Mesothelial cell of epicardium (in vitro differentiated cells): ENCODE measurements around the gene ELMO1. TPM values are rescaled to one million over a fixed set of nuclear protein-coding genes. Genes with fewer than 3 reads are reported as not detected.
A peak's percentile ranks its signal among the peaks of the same experiment; 100 is the strongest.

ENCODE experiments used
- DNase-seq, 2 experiments: peaks; one replicate each; pipeline ENCODE4 v3.0.0; 2021; ENCODE audit warnings: low spot score in 2 of 2; ENCODE audit not compliant: unreplicated experiment in 2 of 2
- H3K27ac Mint-ChIP-seq: 2 replicates; pipeline ENCODE4 v1.8.0; 2021; ENCODE audit warnings: mixed read lengths
- H3K27me3 Mint-ChIP-seq: 2 replicates; pipeline ENCODE4 v1.8.0; 2021; ENCODE audit warnings: low read depth, mixed read lengths
- H3K36me3 Mint-ChIP-seq: 2 replicates; pipeline ENCODE4 v1.8.0; 2021; ENCODE audit warnings: mixed read lengths
- H3K4me1 Mint-ChIP-seq: 2 replicates; pipeline ENCODE4 v1.8.0; 2021; ENCODE audit warnings: mixed read lengths
- H3K4me3 Mint-ChIP-seq: 2 replicates; pipeline ENCODE4 v1.8.0; 2021; ENCODE audit warnings: mild to moderate bottlenecking, moderate library complexity, mixed read lengths
- H3K9me3 Mint-ChIP-seq: 2 replicates; pipeline ENCODE4 v1.8.0; 2021; ENCODE audit warnings: mixed read lengths
- total RNA-seq: library from RNA; stranded (reverse); gene quantifications from 3 replicates; pipeline ENCODE4 v1.2.1, GENCODE V29; 2021
- TF ChIP-seq, protein P1 (sequence below): fragments of 200-600 bp; sonication (generic); IDR thresholded peaks from one replicate; pipeline ENCODE4 v1.5.0; 2021; ENCODE audit warnings: antibody characterized with exemption; ENCODE audit not compliant: unreplicated experiment

The ELMO1 gene
- total RNA-seq, 1 donor from 2014 or later = 9.6 TPM

- peaks cover 8% of the 10 kb centered on the region for H3K9me3 Mint-ChIP-seq
These were observed 386.2 kb downstream of the ELMO1 start for GRCh38 chr7:37062560-37062859.

GRCh38 chr7:37061849-37062559, 386.7 kb downstream of the ELMO1 start:
- Mint-ChIP-seq H3K9me3 (peaks cover 8% of the 10 kb centered on the region), H3K27me3 (peaks cover 3% of the 10 kb centered on the region), H3K27ac (no peak overlapping the region), H3K4me3 (no peak overlapping the region), H3K36me3 (no peaks in the 10 kb centered on the region), H3K4me1 (no peaks in the 10 kb centered on the region)
- DNase-seq = no peak
- TF ChIP-seq, protein P1, sequence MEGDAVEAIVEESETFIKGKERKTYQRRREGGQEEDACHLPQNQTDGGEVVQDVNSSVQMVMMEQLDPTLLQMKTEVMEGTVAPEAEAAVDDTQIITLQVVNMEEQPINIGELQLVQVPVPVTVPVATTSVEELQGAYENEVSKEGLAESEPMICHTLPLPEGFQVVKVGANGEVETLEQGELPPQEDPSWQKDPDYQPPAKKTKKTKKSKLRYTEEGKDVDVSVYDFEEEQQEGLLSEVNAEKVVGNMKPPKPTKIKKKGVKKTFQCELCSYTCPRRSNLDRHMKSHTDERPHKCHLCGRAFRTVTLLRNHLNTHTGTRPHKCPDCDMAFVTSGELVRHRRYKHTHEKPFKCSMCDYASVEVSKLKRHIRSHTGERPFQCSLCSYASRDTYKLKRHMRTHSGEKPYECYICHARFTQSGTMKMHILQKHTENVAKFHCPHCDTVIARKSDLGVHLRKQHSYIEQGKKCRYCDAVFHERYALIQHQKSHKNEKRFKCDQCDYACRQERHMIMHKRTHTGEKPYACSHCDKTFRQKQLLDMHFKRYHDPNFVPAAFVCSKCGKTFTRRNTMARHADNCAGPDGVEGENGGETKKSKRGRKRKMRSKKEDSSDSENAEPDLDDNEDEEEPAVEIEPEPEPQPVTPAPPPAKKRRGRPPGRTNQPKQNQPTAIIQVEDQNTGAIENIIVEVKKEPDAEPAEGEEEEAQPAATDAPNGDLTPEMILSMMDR = no peak

More at GRCh38 chr7:37062560-37062859, 386.2 kb downstream of the ELMO1 start:
- Mint-ChIP-seq H3K27ac (no peak overlapping the region), H3K27me3 (peaks cover 3% of the 10 kb centered on the region), H3K4me1 (no peaks in the 10 kb centered on the region), H3K36me3 (no peaks in the 10 kb centered on the region), H3K4me3 (no peak overlapping the region)
- TF ChIP-seq, protein P1 = no peak
- no peak for DNase-seq

DNA sequence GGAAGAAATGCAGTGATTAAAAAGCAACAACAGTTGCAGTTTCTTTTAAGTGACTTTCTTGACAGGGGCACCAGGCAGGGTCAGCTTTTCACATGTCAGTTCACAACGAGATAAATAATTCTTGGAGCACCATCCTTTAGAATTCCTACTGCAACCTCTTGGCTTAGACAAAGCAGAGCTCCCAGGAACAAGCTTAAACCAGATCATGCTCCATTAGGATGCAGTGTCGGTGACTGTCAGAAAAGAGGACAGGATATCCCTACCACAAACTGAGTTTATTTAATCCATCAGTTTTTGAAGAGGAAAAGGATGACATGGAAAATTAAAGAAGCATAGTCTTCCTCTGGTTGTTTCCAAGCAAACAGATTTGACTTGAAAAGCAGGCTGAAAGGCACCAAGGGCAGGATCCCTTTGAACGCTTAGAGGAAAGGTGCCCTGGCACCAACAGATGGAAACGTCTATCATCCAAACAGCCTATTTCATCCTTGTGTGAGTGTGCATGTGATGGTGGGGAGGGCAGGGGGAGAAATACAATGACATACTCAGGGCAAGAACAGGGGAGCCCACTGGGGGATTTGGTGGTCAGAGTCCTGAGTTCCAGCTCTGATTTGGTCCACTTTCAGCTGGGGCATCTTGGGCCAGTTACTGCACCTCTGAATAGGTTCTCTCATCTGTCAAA, 392.3 kb downstream of the ELMO1 start:
- H3K36me3 Mint-ChIP-seq = no peaks in the 10 kb centered on the region
- no peaks in the 10 kb centered on the region for H3K27me3 Mint-ChIP-seq
- no peak for DNase-seq
- peaks cover 4% of the 10 kb centered on the region for H3K9me3 Mint-ChIP-seq
- no peak overlapping the region for H3K27ac Mint-ChIP-seq
- TF ChIP-seq, protein P1 = no peak
- H3K4me1 Mint-ChIP-seq = no peaks in the 10 kb centered on the region
- H3K4me3 Mint-ChIP-seq = no peak overlapping the region

DNA sequence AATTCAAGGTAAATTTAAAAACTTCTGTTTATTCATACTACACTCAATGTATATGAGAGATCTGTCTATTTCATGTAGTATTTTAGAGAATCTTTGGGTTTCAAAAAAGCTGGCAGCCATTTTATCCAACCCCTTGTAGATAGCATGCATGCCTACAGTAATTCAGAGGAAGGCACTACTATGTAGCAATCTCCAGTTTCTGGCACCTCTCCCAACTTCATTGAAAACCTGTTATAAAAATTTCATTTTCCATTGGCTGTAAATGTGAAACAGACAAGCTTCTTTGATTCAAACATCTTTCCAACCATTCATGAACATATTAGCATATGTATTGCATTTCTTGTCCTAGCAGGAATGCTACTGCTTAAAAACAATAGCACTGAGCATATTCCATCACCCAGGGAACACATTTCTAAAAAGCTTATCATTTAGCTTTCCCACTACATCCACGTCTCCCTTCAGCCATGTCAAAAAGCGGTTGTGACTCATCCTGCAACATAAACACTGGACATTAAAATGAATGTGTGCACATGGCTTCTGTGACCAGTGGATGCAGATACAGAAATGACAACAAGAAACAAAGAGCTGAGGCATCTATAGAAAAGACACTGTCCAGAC, 393.9 kb downstream of the ELMO1 start:
- Mint-ChIP-seq H3K4me3 (no peak overlapping the region), H3K4me1 (no peaks in the 10 kb centered on the region), H3K36me3 (no peaks in the 10 kb centered on the region), H3K27me3 (no peaks in the 10 kb centered on the region), H3K27ac (no peak overlapping the region), H3K9me3 (no peaks in the 10 kb centered on the region)
- no peak for DNase-seq
- TF ChIP-seq, protein P1 = no peak

GRCh38 chr7:37052705-37053104, 396.0 kb downstream of the ELMO1 start:
- no peak overlapping the region for H3K27ac Mint-ChIP-seq
- H3K9me3 Mint-ChIP-seq = no peaks in the 10 kb centered on the region
- no peaks in the 10 kb centered on the region for H3K4me1 Mint-ChIP-seq
- H3K36me3 Mint-ChIP-seq = no peaks in the 10 kb centered on the region
- no peaks in the 10 kb centered on the region for H3K27me3 Mint-ChIP-seq
- TF ChIP-seq, protein P1 = no peak
- no peak overlapping the region for H3K4me3 Mint-ChIP-seq
- DNase-seq = peak; percentile 26 to 67
